ENCODE measurements around the gene HADH.

HADH gene

GRCh38 chr4:108013327-108013726 is 23.6 kb downstream of the HADH start:
- peaks cover 22 to 37% of the 10 kb centered on the region in 2 donors for H3K36me3 ChIP-seq (ENCODE audit: control insufficient read depth in 1 of 2, insufficient read depth in 2 of 2, low read length in 2 of 2)
- no peak overlapping the region for H3K27ac ChIP-seq (ENCODE audit: low read length)
- no peaks in the 10 kb centered on the region for H3K9me3 ChIP-seq (ENCODE audit: control insufficient read depth in 1 of 2, low read length in 2 of 2)
- H3K4me1 ChIP-seq (ENCODE audit: control insufficient read depth in 1 of 2, insufficient read depth in 2 of 2, low read length in 2 of 2) = no peaks in the 10 kb centered on the region
- no peaks in the 10 kb centered on the region for H3K27me3 ChIP-seq (ENCODE audit: low read depth, low read length)
- no peak overlapping the region for H3K4me3 ChIP-seq (ENCODE audit: low read depth in 1 of 2, low read length in 2 of 2)

DNA sequence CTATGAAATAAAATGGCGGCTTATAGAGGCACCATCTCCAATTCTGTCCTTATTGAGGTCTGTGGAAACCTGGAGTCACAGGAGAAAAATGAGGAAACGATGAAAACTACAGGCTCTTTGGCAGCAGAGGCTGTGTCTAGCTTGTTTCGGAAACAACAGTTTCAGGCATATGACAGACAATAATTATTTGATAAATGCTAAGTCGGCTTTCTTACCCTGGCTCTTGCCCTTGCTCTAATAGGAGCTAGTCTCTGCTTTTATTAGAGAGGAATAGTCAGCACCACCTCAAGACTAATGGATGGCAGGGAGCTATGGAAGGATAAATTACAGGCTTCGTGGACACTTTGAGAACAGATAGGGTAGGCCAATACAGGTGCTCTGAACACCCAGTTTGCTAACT is 24.3 kb downstream of the HADH start:
- no peak overlapping the region for H3K4me3 ChIP-seq (ENCODE audit: low read depth in 1 of 2, low read length in 2 of 2)
- no peaks in the 10 kb centered on the region for H3K4me1 ChIP-seq (ENCODE audit: control insufficient read depth in 1 of 2, insufficient read depth in 2 of 2, low read length in 2 of 2)
- no peaks in the 10 kb centered on the region for H3K27me3 ChIP-seq (ENCODE audit: low read depth, low read length)
- H3K27ac ChIP-seq (ENCODE audit: low read length) = no peak overlapping the region
- no peaks in the 10 kb centered on the region for H3K9me3 ChIP-seq (ENCODE audit: control insufficient read depth in 1 of 2, low read length in 2 of 2)
- H3K36me3 ChIP-seq (ENCODE audit: control insufficient read depth in 1 of 2, insufficient read depth in 2 of 2, low read length in 2 of 2) = peaks cover 22 to 37% of the 10 kb centered on the region in 2 donors

GRCh38 chr4:108018040-108018883 is 28.6 kb downstream of the HADH start:
- Histone ChIP-seq H3K4me3 (ENCODE audit: low read depth in 1 of 2, low read length in 2 of 2) (no peak overlapping the region), H3K9me3 (ENCODE audit: control insufficient read depth in 1 of 2, low read length in 2 of 2) (no peaks in the 10 kb centered on the region), H3K27ac (ENCODE audit: low read length) (no peak overlapping the region), H3K4me1 (ENCODE audit: control insufficient read depth in 1 of 2, insufficient read depth in 2 of 2, low read length in 2 of 2) (no peaks in the 10 kb centered on the region), H3K27me3 (ENCODE audit: low read depth, low read length) (no peaks in the 10 kb centered on the region), H3K36me3 (ENCODE audit: control insufficient read depth in 1 of 2, insufficient read depth in 2 of 2, low read length in 2 of 2) (peaks cover 32 to 57% of the 10 kb centered on the region in 2 donors)

GRCh38 chr4:108018884-108019187 is 29.1 kb downstream of the HADH start:
- no peak overlapping the region for H3K27ac ChIP-seq (ENCODE audit: low read length)
- peaks cover 37 to 61% of the 10 kb centered on the region in 2 donors for H3K36me3 ChIP-seq (ENCODE audit: control insufficient read depth in 1 of 2, insufficient read depth in 2 of 2, low read length in 2 of 2)
- no peaks in the 10 kb centered on the region for H3K9me3 ChIP-seq (ENCODE audit: control insufficient read depth in 1 of 2, low read length in 2 of 2)
- no peaks in the 10 kb centered on the region for H3K27me3 ChIP-seq (ENCODE audit: low read depth, low read length)
- H3K4me3 ChIP-seq (ENCODE audit: low read depth in 1 of 2, low read length in 2 of 2) = no peak overlapping the region
- no peaks in the 10 kb centered on the region for H3K4me1 ChIP-seq (ENCODE audit: control insufficient read depth in 1 of 2, insufficient read depth in 2 of 2, low read length in 2 of 2)

- Histone ChIP-seq H3K27ac (ENCODE audit: low read length) (no peak overlapping the region), H3K27me3 (ENCODE audit: low read depth, low read length) (no peaks in the 10 kb centered on the region), H3K36me3 (ENCODE audit: control insufficient read depth in 1 of 2, insufficient read depth in 2 of 2, low read length in 2 of 2) (peaks cover 47 to 71% of the 10 kb centered on the region in 2 donors), H3K9me3 (ENCODE audit: control insufficient read depth in 1 of 2, low read length in 2 of 2) (no peaks in the 10 kb centered on the region), H3K4me3 (ENCODE audit: low read depth in 1 of 2, low read length in 2 of 2) (no peak overlapping the region), H3K4me1 (ENCODE audit: control insufficient read depth in 1 of 2, insufficient read depth in 2 of 2, low read length in 2 of 2) (no peaks in the 10 kb centered on the region)
These were observed 34.6 kb downstream of the HADH start for GRCh38 chr4:108024085-108024877.

GRCh38 chr4:108024878-108025165 is 35.1 kb downstream of the HADH start:
- no peak overlapping the region for H3K4me3 ChIP-seq (ENCODE audit: low read depth in 1 of 2, low read length in 2 of 2)
- H3K27ac ChIP-seq (ENCODE audit: low read length) = no peak overlapping the region
- no peaks in the 10 kb centered on the region for H3K27me3 ChIP-seq (ENCODE audit: low read depth, low read length)
- H3K4me1 ChIP-seq (ENCODE audit: control insufficient read depth in 1 of 2, insufficient read depth in 2 of 2, low read length in 2 of 2) = no peaks in the 10 kb centered on the region
- peaks cover 47 to 70% of the 10 kb centered on the region in 2 donors for H3K36me3 ChIP-seq (ENCODE audit: control insufficient read depth in 1 of 2, insufficient read depth in 2 of 2, low read length in 2 of 2)
- H3K9me3 ChIP-seq (ENCODE audit: control insufficient read depth in 1 of 2, low read length in 2 of 2) = no peaks in the 10 kb centered on the region

DNA sequence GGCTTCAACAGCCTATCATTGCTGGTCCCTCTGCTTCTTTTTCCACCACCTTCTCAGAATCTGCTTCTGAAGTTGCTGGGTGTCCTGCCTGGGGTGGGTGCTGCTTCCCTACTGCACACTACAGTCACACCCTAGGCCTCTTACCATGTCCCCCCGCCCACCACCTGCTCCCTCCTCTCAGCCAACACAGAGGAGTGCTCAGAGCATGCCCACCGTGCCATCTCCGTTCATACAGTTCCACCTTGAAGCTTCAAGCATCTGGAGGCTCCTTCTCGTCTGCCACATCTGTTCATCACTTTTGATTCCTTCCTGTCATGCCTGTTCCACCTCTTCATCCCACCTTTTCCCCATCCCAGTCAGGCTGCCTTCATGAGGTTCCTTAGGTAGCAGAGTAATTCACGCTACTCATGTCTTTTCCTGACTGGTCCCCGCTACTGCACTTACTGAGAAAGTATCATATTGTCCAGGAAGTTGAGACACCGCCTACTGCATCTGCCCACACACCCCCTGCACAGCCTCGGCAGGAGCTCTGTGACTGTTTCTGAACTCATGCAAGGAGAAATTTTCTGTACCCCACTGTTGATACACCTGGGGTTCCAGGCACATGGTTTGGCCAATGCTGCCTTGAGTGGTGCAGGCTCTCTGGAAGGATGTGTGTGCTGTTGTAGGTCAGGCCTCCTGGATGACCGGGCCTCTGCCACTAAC is 39.5 kb downstream of the HADH start:
- Histone ChIP-seq H3K27ac (ENCODE audit: low read length) (no peak overlapping the region), H3K4me1 (ENCODE audit: control insufficient read depth in 1 of 2, insufficient read depth in 2 of 2, low read length in 2 of 2) (no peaks in the 10 kb centered on the region), H3K36me3 (ENCODE audit: control insufficient read depth in 1 of 2, insufficient read depth in 2 of 2, low read length in 2 of 2) (peaks cover 46 to 67% of the 10 kb centered on the region in 2 donors)

DNA sequence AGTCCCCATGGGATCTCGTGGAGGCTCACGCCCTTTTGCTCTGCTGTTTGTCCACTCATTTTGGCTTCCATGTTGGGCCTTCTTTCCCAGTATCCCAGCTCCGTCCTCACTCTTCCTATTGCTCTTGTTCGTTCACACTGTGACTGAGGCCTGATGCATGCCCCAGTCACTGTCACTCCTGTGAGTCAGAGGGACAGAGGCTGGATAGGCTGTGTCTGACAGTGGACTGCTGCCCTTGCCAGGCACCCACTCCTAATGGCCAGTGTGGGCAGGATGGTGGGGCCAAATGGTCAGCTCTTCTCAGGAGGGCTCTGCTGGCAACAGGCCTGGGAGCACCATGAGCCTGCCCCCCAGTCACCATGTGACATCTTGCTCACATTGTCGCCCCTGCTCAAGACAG is 40.0 kb downstream of the HADH start:
- Histone ChIP-seq H3K36me3 (ENCODE audit: control insufficient read depth in 1 of 2, insufficient read depth in 2 of 2, low read length in 2 of 2) (peaks cover 48 to 67% of the 10 kb centered on the region in 2 donors), H3K4me1 (ENCODE audit: control insufficient read depth in 1 of 2, insufficient read depth in 2 of 2, low read length in 2 of 2) (no peaks in the 10 kb centered on the region), H3K27me3 (ENCODE audit: low read depth, low read length) (no peaks in the 10 kb centered on the region), H3K27ac (ENCODE audit: low read length) (no peak overlapping the region), H3K9me3 (ENCODE audit: control insufficient read depth in 1 of 2, low read length in 2 of 2) (no peaks in the 10 kb centered on the region), H3K4me3 (ENCODE audit: low read depth in 1 of 2, low read length in 2 of 2) (no peak overlapping the region)

More for the DNA sequence above, 39.5 kb downstream of the HADH start:
- Histone ChIP-seq H3K4me3 (ENCODE audit: low read depth in 1 of 2, low read length in 2 of 2) (no peak overlapping the region), H3K27me3 (ENCODE audit: low read depth, low read length) (no peaks in the 10 kb centered on the region), H3K9me3 (ENCODE audit: control insufficient read depth in 1 of 2, low read length in 2 of 2) (no peaks in the 10 kb centered on the region)

DNA sequence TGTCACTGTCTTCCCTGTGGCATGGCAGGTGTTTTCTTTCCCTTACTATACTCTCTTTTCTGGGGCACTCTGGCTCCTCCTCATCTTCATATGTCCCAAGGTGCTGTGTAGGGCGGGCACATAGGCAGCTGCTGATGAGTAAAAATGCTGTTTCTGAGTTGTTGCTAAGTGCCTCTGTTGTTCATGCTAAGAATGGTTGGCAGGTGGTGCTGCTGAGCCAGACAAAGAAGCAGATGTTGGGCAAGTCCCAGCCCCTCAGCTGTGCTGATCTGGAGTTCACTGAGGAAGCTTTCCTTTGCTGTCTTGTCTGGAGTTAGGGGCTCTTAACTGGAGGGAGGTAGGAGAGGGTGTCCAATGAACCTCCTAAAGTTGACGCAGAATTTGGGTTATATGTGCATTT is 40.6 kb downstream of the HADH start:
- peaks cover 49 to 67% of the 10 kb centered on the region in 2 donors for H3K36me3 ChIP-seq (ENCODE audit: control insufficient read depth in 1 of 2, insufficient read depth in 2 of 2, low read length in 2 of 2)
- no peaks in the 10 kb centered on the region for H3K27me3 ChIP-seq (ENCODE audit: low read depth, low read length)
- H3K27ac ChIP-seq (ENCODE audit: low read length) = no peak overlapping the region
- H3K4me1 ChIP-seq (ENCODE audit: control insufficient read depth in 1 of 2, insufficient read depth in 2 of 2, low read length in 2 of 2) = no peaks in the 10 kb centered on the region
- no peak overlapping the region for H3K4me3 ChIP-seq (ENCODE audit: low read depth in 1 of 2, low read length in 2 of 2)
- no peaks in the 10 kb centered on the region for H3K9me3 ChIP-seq (ENCODE audit: control insufficient read depth in 1 of 2, low read length in 2 of 2)

DNA sequence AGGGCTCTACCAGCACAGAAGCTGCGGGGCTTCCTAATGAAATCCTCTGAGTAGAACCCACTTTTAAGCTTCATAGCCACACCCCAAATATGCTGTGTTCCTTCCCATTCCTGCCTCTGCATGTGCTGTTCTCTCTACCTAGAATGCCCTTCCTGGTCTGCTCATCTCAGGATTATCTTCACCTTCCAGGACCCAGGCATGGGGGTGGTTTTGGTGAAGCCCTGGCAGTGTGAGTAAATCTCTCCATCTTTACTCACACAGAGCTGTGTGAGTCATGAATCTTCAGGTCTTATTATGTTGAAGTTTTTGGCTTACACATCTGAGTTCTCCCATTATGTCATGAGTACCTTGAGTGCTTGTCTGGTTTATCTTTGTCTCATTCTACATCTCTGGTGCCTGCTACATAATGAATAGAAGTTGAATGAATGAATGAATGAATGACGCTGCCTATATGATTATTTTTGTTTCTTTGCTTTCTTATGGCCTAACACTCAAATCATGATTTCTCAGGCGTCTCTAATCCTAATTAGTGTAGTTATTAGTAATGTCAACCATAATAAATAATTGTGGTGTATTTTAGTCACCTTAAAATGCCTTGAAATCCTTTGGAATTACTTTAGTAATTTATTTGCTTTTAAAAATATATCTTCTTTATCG is 41.9 kb downstream of the HADH start:
- H3K27ac ChIP-seq (ENCODE audit: low read length) = no peak overlapping the region
- no peaks in the 10 kb centered on the region for H3K4me1 ChIP-seq (ENCODE audit: control insufficient read depth in 1 of 2, insufficient read depth in 2 of 2, low read length in 2 of 2)
- no peaks in the 10 kb centered on the region for H3K27me3 ChIP-seq (ENCODE audit: low read depth, low read length)
- H3K4me3 ChIP-seq (ENCODE audit: low read depth in 1 of 2, low read length in 2 of 2) = no peak overlapping the region
- H3K36me3 ChIP-seq (ENCODE audit: control insufficient read depth in 1 of 2, insufficient read depth in 2 of 2, low read length in 2 of 2) = peaks cover 47 to 65% of the 10 kb centered on the region in 2 donors
- no peaks in the 10 kb centered on the region for H3K9me3 ChIP-seq (ENCODE audit: control insufficient read depth in 1 of 2, low read length in 2 of 2)

GRCh38 chr4:108033348-108033747 is 43.7 kb downstream of the HADH start:
- no peak overlapping the region for H3K4me3 ChIP-seq (ENCODE audit: low read depth in 1 of 2, low read length in 2 of 2)
- no peaks in the 10 kb centered on the region for H3K9me3 ChIP-seq (ENCODE audit: control insufficient read depth in 1 of 2, low read length in 2 of 2)
- H3K36me3 ChIP-seq (ENCODE audit: control insufficient read depth in 1 of 2, insufficient read depth in 2 of 2, low read length in 2 of 2) = peaks cover 33 to 52% of the 10 kb centered on the region in 2 donors
- no peak overlapping the region for H3K27ac ChIP-seq (ENCODE audit: low read length)
- no peaks in the 10 kb centered on the region for H3K4me1 ChIP-seq (ENCODE audit: control insufficient read depth in 1 of 2, insufficient read depth in 2 of 2, low read length in 2 of 2)
- no peaks in the 10 kb centered on the region for H3K27me3 ChIP-seq (ENCODE audit: low read depth, low read length)
